IMR-90 (cell line): ENCODE results near the gene YES1. TPM values are rescaled to one million over a fixed set of nuclear protein-coding genes. Genes with fewer than 3 reads are reported as not detected.
"Not testable (repeated sequence)": the region's sequence is repeated elsewhere in the genome, so short reads cannot be mapped to it uniquely, and the experiment has no call there.

Source experiments
- ATAC-seq: fragments of 200-7000 bp; cut with Tn5 transposase; 2 replicates; pipeline ENCODE4 v1.9.1; 2020; ENCODE audit warnings: low read depth, mild to moderate bottlenecking, moderate library complexity
- BruUV-seq: library from RNA; stranded (reverse); fragments of 400-500 nt; replicated peaks from 2 replicates; lab custom pipeline; 2021; lab: Mats Ljungman, UMichigan
- CTCF ChIA-PET: fragments of 300-600 bp; formaldehyde crosslinking; extraction: SDS; loops from one replicate; lab custom pipeline; 2021; ENCODE audit warnings: antibody characterized with exemption; lab: Yijun Ruan, JAX
- POLR2A ChIA-PET: fragments of 300-600 bp; sonication (Branson Sonifier 250); formaldehyde crosslinking; loops from one replicate; lab custom pipeline; 2022; ENCODE audit warnings: antibody characterized with exemption; ENCODE audit not compliant: unreplicated experiment; lab: Charles Lee
- DNase-seq: peaks from one replicate; pipeline ENCODE4 v3.0.0; 2013
- H2AFZ ChIP-seq: replicated peaks from 2 replicates; pipeline ENCODE3; 2013; ENCODE audit warnings: low read length, mild to moderate bottlenecking; ENCODE audit not compliant: poor library complexity
- H2AK5ac ChIP-seq: 2 replicates; pipeline ENCODE4 v1.6.1; 2013; ENCODE audit warnings: low read depth, low read length, inconsistent platforms
- H2AK9ac ChIP-seq: replicated peaks from 2 replicates; pipeline ENCODE3; 2013; ENCODE audit warnings: mild to moderate bottlenecking, low read depth, low read length, moderate library complexity; ENCODE audit not compliant: poor library complexity
- H2BK120ac ChIP-seq: 2 replicates; pipeline ENCODE4 v1.6.1; 2013; ENCODE audit warnings: low read depth, low read length, inconsistent platforms
- H2BK15ac ChIP-seq: 3 replicates; pipeline ENCODE4 v1.6.1; 2013; ENCODE audit warnings: low read depth, low read length, inconsistent platforms
- H2BK20ac ChIP-seq: 2 replicates; pipeline ENCODE4 v1.6.1; 2013; ENCODE audit warnings: low read depth, mild to moderate bottlenecking, inconsistent platforms, low read length, moderate library complexity
- H2BK5ac ChIP-seq: 2 replicates; pipeline ENCODE4 v1.6.1; 2013; ENCODE audit warnings: mild to moderate bottlenecking, low read depth, low read length, inconsistent platforms; ENCODE audit not compliant: poor library complexity, severe bottlenecking
- H3K14ac ChIP-seq: replicated peaks from 2 replicates; pipeline ENCODE4 v1.6.1; 2013; ENCODE audit warnings: low read depth, low read length, inconsistent platforms
- H3K18ac ChIP-seq: 2 replicates; pipeline ENCODE4 v1.6.1; 2013; ENCODE audit warnings: low read depth, low read length, control low read depth
- H3K23ac ChIP-seq: 2 replicates; pipeline ENCODE4 v1.6.1; 2013; ENCODE audit warnings: low read depth, low read length, inconsistent platforms
- H3K27ac ChIP-seq: 2 replicates; pipeline ENCODE4 v1.5.1; 2013; ENCODE audit warnings: mild to moderate bottlenecking, control low read depth, low read length; ENCODE audit not compliant: insufficient read depth
- H3K27me3 ChIP-seq: 2 replicates; pipeline ENCODE4 v1.6.1; 2013; ENCODE audit warnings: low read length; ENCODE audit not compliant: control insufficient read depth, insufficient read depth
- H3K36me3 ChIP-seq: 2 replicates; pipeline ENCODE4 v1.6.1; 2013; ENCODE audit warnings: low read length, mixed read lengths; ENCODE audit not compliant: control insufficient read depth, insufficient read depth
- H3K4ac ChIP-seq: 2 replicates; pipeline ENCODE4 v1.6.1; 2013; ENCODE audit warnings: low read depth, low read length, inconsistent platforms
- H3K4me1 ChIP-seq: 2 replicates; pipeline ENCODE4 v1.6.1; 2013; ENCODE audit warnings: low read length, mixed read lengths; ENCODE audit not compliant: control insufficient read depth, insufficient read depth
- H3K4me2 ChIP-seq: 2 replicates; pipeline ENCODE4 v1.6.1; 2013; ENCODE audit warnings: low read depth, mild to moderate bottlenecking, control low read depth, low read length, moderate library complexity
- H3K4me3 ChIP-seq: 2 replicates; pipeline ENCODE4 v1.5.1; 2013; ENCODE audit warnings: low read depth, mild to moderate bottlenecking, control low read depth, low read length, moderate library complexity; ENCODE audit not compliant: insufficient read depth
- H3K56ac ChIP-seq: 2 replicates; pipeline ENCODE4 v1.6.1; 2013; ENCODE audit warnings: low read length, inconsistent platforms; ENCODE audit not compliant: insufficient read depth; ENCODE audit errors: extremely low read depth
- H3K79me1 ChIP-seq, 2 experiments: 2 replicates each; pipeline ENCODE4 v1.6.1; 2013; ENCODE audit warnings: low read length in 2 of 2, inconsistent platforms in 1 of 2, low read depth in 1 of 2
- H3K9ac ChIP-seq: 2 replicates; pipeline ENCODE4 v1.6.1; 2013; ENCODE audit warnings: low read depth, low read length, control low read depth
- H3K9me1 ChIP-seq: 2 replicates; pipeline ENCODE4 v1.6.1; 2013; ENCODE audit warnings: low read length, inconsistent platforms; ENCODE audit not compliant: insufficient read depth
- H3K9me3 ChIP-seq: 2 replicates; pipeline ENCODE4 v1.6.1; 2013; ENCODE audit warnings: low read length; ENCODE audit not compliant: control insufficient read depth, insufficient read depth
- H4K20me1 ChIP-seq: 2 replicates; pipeline ENCODE4 v1.6.1; 2013; ENCODE audit warnings: low read length, inconsistent platforms; ENCODE audit not compliant: insufficient read depth
- H4K5ac ChIP-seq: 2 replicates; pipeline ENCODE4 v1.6.1; 2013; ENCODE audit warnings: mild to moderate bottlenecking, low read depth, low read length, control low read depth
- H4K8ac ChIP-seq, 2 experiments: 2 replicates each; pipeline ENCODE4 v1.6.1; 2013; ENCODE audit warnings: low read depth in 2 of 2, low read length in 2 of 2, control low read depth in 1 of 2, inconsistent platforms in 1 of 2
- H4K91ac ChIP-seq: 2 replicates; pipeline ENCODE4 v1.6.1; 2013; ENCODE audit warnings: low read depth, low read length, inconsistent platforms; ENCODE audit not compliant: insufficient read depth
- BHLHE40 ChIP-seq: fragments of 150-350 bp; IDR thresholded peaks from 2 replicates; pipeline ENCODE4 v1.6.1; 2016; ENCODE audit warnings: mild to moderate bottlenecking, low read depth, low read length
- MAFK ChIP-seq: IDR thresholded peaks from 2 replicates; pipeline ENCODE4 v1.6.1; 2012; ENCODE audit warnings: low read depth, low read length, improper control_type of control experiment
- NFE2L2 ChIP-seq: fragments of 150-350 bp; IDR thresholded peaks from 2 replicates; pipeline ENCODE4 v1.6.1; 2016; ENCODE audit warnings: low read depth, mild to moderate bottlenecking, low read length
- POLR2A ChIP-seq: IDR thresholded peaks from 2 replicates; pipeline ENCODE4 v1.6.1; 2012; ENCODE audit warnings: mild to moderate bottlenecking, low read depth, low read length
- RAD21 ChIP-seq: IDR thresholded peaks from 2 replicates; pipeline ENCODE4 v1.6.1; 2012; ENCODE audit warnings: low read length, improper control_type of control experiment
- WGBS, 2 experiments: methylation state at CpG; one replicate each; pipeline versions ENCODE4 v1.1.5 to v1.1.7; 2013; ENCODE audit warnings: missing lambda C conversion rate in 2 of 2; ENCODE audit not compliant: insufficient read length in 1 of 2; ENCODE audit errors: extremely low coverage in 2 of 2; 5-methylcytosine and 5-hydroxymethylcytosine counted together
- dilution Hi-C: fragments of 300-500 bp; cut with HindIII; formaldehyde crosslinking; loops from one replicate; pipeline ENCODE4 v1.14.3; 2018; ENCODE audit warnings: low sequenced_read_pairs; ENCODE audit not compliant: unreplicated experiment
- in situ Hi-C: fragments of 300-500 bp; cut with MboI; formaldehyde crosslinking; loops from 3 replicates; pipeline ENCODE4 v1.14.3; 2019; ENCODE audit warnings: low sequenced_read_pairs, inconsistent platforms, mixed read lengths
- intact Hi-C: fragments of 100-400 bp; cut with micrococcal nuclease; formaldehyde crosslinking; loops from 2 replicates; pipeline ENCODE4 v1.10.0; 2022
- polyA plus RNA-seq, 3 experiments: library from polyadenylated mRNA; depleted of rRNA; stranded (reverse); fragments of >200 nt; gene quantifications; 2 replicates each; pipeline ENCODE4 v1.2.3, GENCODE V29; 2012; ENCODE audit warnings: low replicate concordance in 1 of 3
- total RNA-seq: library from RNA; depleted of rRNA; stranded (reverse); fragments of >200 nt; gene quantifications from 2 replicates; pipeline ENCODE4 v1.2.3, GENCODE V29; 2012

Gene YES1
- total and polyA plus RNA-seq, 2 of the 4 experiments (the other 2 are of a cell fraction) = 16.7 to 62.0 TPM

DNA sequence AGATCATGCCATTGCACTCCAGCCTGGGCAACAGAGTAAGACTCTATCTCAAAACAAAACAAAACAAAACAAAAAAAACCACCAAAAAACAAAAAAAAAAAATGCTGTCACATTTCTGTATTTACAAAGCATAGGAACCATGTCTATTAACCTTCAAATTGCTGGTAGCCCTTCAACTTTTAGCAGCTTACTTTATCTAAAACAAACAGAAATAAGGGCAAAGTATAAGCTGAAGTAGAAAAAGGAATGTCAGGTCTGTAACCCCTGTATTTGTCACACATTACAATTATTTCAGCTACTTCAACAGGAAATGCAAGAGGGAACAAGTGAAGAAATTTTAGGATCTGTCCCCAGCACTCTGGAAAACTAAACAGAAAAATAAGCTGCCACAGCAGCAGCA lies 129.2 kb downstream of the YES1 start:
- CTCF ChIA-PET = no interaction called here
- intact Hi-C loops = no loop called here

GRCh38 chr18:682416-682815 lies 129.6 kb downstream of the YES1 start:
- H2AK5ac ChIP-seq, dilution Hi-C loops, H2BK20ac ChIP-seq, intact Hi-C loops, H4K91ac ChIP-seq, H4K5ac ChIP-seq, ATAC-seq, H3K9me1 ChIP-seq, H3K9me3 ChIP-seq, H2BK5ac ChIP-seq, H3K79me1 ChIP-seq, BruUV-seq, H3K4me3 ChIP-seq, H2AK9ac ChIP-seq, CTCF ChIA-PET, H2BK15ac ChIP-seq, H3K4me2 ChIP-seq, H3K27ac ChIP-seq, H4K20me1 ChIP-seq, H3K18ac ChIP-seq, H3K27me3 ChIP-seq, H2AFZ ChIP-seq, H3K14ac ChIP-seq, H3K9ac ChIP-seq, H3K4ac ChIP-seq, H3K4me1 ChIP-seq, H3K56ac ChIP-seq, POLR2A ChIA-PET, H2BK120ac ChIP-seq, DNase-seq, H4K8ac ChIP-seq, in situ Hi-C loops, H3K23ac ChIP-seq: not testable (repeated sequence)
- WGBS, 2 experiments = no CpG with 5 or more reads among the region's 9 CpGs
- peaks cover 24% of the 10 kb centered on the region for H3K36me3 ChIP-seq

More for the DNA sequence above, 129.2 kb downstream of the YES1 start:
- ATAC-seq = no peak
- Histone ChIP-seq H3K23ac (no peak overlapping the region), H3K27ac (no peak overlapping the region), H4K20me1 (no peaks in the 10 kb centered on the region), H3K9ac (no peak overlapping the region), H2BK5ac (no peak overlapping the region), H3K4me2 (no peak overlapping the region), H3K79me1 (no peaks in the 10 kb centered on the region), H3K14ac (no peak overlapping the region), H4K5ac (no peak overlapping the region), H3K9me3 (no peaks in the 10 kb centered on the region), H3K27me3 (no peaks in the 10 kb centered on the region), H4K91ac (no peak overlapping the region), H4K8ac (no peak overlapping the region), H3K9me1 (peaks cover 7% of the 10 kb centered on the region), H2AK5ac (no peak overlapping the region), H3K4ac (no peak overlapping the region), H2AFZ (no peak overlapping the region), H2AK9ac (no peak overlapping the region), H3K36me3 (peaks cover 24% of the 10 kb centered on the region), H3K4me3 (no peak overlapping the region), H2BK20ac (no peak overlapping the region), H3K18ac (no peak overlapping the region), H3K56ac (no peak overlapping the region), H2BK15ac (no peak overlapping the region), H3K4me1 (no peaks in the 10 kb centered on the region), H2BK120ac (no peak overlapping the region)
- POLR2A ChIA-PET = no interaction called here
- dilution Hi-C loops (no loop called here), in situ Hi-C loops (no loop called here)
- BruUV-seq = no TSS peak
- TF ChIP-seq NFE2L2 (no peak), MAFK (no peak), POLR2A (no peak), RAD21 (no peak), BHLHE40 (no peak)
- no peak for DNase-seq
